HG03060 (cell line): ENCODE measurements around the gene PARP11.

Experiments used
- ATAC-seq: cut with Tn5 transposase; IDR thresholded peaks from one replicate; pipeline ENCODE4 v1.9.1; 2021; ENCODE audit warnings: low read depth, moderate number of reproducible peaks; ENCODE audit not compliant: unreplicated experiment

Gene PARP11

DNA sequence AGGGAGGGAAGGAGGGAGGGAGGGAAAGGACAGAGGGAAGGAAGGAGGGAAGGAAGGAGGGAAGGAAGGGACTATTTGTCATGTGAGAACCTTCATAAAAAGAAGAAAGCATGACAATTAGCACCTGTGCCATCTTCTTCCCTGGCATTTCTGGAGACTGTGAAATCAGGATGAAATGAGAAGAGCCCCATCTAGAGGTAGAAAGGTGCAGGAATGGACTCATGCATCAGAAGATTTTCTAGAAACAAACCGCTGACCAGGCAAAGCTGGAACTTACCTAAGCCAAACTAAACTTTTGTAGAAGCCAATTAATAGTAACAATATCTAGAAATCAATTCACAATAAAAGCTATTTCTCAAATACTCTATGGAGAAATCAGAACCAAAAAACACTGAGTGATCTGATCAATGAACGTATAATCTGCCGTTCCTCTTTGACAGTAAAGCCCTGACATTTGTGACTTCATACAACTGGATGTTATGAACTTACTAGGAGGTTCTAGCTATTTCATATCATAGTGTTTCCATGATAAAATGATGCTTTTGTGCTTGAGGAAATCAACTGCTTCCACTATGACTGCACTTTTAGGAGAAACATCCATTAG lies 95.9 kb downstream of the PARP11 start:
- no peak for ATAC-seq

DNA sequence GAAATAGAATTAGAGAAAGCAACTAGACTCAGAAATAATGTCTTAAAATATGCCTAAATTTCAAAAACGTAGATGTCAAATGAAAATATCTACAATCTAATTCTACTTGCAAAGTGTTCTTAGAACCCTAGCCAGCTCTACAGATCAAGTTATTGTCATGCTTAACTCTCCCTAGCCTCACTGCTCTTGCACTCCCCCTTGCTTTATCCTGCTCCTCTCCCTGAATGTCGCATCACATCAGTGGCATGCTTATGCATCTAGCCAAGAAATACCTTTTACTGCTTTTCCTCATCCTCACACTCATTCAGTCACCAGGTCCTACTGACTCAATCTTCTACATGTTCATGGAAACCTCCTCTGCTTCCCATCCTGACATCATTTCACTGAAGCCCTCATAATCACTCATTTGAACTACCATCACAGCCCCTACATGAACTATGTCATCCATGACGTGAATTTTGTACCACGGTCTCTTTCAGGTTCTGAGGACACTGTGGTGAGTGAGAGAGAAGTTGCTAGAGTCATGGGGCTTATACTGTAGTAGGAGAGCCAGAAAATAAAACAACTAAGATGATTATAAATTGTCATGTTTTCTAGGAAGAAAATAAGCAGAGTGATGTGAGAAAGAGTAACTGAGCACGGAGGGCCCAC lies 97.7 kb downstream of the PARP11 start:
- ATAC-seq, result no peak

DNA sequence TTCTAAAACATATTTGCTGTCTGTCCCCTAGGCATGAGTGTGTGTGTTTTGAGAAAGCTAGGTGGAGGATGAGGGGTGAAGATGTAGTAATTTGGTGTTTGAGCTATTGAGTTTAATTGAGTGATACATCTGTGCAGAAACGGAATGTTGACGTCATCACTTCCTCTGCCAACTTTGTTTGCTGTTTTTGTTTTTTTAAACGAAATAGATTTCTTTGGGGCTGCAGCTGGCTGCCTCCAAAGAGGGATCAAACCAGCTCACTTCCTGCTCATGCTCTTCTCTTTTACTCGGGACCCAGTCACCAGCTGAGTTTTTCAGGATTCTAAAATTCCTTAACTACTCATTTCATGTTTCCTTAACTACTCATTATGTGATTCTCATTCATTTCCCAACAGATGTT lies 100.8 kb downstream of the PARP11 start:
- no peak for ATAC-seq

DNA sequence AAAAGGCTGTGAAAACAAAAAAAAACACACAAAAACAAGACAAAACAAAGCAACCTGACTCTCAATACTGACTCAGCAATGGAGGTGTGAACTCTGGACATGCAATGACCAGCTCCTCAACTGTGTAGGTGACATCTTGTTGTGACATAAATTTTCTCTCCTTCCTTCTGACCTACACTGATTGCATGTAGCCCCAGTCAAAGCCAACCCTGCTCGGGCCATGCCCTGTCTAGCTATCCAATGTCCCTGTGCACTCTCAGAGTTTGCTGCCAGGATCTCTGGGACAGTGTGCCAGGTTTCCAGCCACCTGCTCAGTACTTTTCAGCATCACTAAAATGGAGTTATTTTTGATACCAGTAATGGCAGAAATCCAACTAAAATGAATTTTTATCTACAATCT lies 101.3 kb downstream of the PARP11 start:
- no peak for ATAC-seq

DNA sequence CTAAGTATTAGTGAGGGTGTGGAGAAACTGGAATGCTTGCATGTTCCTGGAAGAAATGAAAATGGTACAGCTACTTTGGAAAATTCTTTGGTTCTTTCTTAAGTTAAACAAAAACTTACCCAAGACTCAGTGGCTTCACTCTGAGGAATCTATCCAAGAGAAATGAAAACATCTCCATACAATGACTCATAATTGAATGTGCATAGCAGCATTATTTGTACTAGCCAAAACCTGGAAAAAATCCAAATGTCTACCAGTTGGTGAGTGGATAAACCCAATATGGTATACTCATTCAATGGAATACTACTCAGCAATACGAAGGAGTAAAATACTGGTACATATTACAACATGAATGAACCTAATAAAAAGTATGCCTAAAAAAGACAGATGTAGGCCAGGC lies 102.3 kb downstream of the PARP11 start:
- ATAC-seq, result no peak

DNA sequence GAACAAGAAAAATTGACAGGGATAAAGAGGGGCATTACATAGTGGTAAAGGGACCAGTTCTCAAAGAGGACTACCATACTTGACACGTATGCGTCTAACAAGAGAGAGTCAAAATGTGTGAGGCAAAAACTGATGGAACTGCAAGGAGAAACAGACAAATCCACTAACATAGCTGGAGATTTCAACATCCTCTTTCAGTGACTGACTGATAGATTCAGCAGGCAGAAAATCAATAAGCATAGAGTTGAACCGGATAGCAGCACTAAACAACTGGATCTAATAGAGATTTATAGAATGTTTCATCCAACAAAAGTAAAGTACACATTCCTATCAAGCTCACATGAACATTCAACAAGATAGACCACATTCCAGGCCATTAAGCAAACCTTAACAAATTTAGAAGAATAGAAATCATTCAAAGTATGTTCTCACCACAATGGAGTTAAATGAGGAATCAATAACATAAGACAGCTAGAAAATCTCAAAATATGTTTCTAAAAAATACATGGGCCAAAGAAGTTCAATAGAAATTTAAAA lies 104.2 kb downstream of the PARP11 start:
- ATAC-seq, result no peak

DNA sequence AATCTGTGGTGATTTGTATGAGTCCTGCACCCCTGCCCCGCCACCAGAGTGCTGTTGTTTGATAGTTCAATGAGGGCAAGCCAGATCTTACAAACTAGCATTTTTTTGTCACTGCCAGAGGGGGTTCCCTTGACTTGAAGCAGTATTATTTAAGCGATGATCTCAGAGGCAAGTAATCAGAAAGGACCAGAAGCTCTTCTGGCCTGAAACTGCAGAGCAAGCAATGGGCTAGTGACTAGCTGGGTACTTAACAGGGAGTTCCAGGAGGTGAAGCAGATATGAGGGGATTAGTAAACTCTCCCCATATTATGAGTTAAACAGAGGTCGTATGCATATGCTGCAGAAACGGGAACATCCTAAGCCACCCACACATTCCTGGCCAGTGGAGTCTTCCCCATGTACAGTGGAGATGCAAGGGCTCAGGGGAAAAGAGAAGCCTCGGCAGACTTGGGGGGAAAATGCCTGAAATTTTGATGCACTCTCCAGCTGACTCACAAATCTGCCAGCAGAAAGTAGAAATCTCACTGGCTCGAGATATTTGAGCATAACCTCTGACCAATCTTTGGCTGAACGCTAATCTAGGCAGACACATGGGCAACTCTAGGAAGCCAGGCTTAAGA lies 112.0 kb downstream of the PARP11 start:
- ATAC-seq, result no peak

DNA sequence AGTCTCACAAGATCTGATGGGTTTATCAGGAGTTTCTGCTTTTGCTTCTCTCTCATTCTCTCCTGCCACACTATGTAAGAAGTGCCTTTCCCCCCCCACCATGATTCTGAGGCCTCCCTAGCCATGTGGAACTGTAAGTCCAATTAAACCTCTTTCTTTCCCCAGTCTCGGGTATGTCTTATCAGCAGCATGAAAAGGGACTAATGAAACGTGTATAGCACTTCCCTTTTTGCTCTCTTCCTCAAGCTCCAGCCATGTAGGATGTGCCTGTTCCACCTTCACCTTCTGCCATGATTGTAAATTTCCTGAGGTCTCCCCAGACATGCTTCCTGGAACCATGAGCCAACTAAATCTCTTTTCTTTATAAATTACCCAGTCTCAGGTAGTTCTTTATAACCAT lies 113.3 kb downstream of the PARP11 start:
- ATAC-seq, result no peak
